ENCODE data around the gene LSM8.
A peak's percentile ranks its signal among the peaks of the same experiment; 100 is the strongest.
"Not testable (repeated sequence)": the region's sequence is repeated elsewhere in the genome, so short reads cannot be mapped to it uniquely, and the experiment has no call there.

Gene LSM8

GRCh38 chr7:118214051-118214832 lies 30.3 kb downstream of the LSM8 start:
- peak; percentile 81 for DNase-seq

GRCh38 chr7:118214833-118215182 lies 30.8 kb downstream of the LSM8 start:
- DNase-seq: no peak

DNA sequence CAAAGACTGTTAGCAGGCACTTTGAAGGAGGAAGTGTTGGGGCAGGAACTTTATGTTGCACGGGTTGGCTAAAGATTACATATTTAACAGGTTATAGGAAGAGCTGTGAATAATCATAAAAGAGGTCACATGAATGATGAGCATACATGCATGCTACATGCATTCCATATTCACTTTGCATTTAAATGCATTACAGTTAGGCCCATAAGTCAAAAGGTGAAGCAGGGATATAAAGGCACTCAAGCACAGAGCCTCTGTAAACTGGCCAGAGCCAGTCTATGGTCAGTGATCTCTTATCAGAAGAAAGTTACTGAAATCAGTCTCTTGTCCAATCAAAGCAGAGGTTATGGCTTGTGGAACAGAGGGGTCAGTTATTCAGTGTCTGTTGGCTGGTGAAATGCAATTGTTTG lies 33.3 kb downstream of the LSM8 start:
- DNase-seq: no peak

DNA sequence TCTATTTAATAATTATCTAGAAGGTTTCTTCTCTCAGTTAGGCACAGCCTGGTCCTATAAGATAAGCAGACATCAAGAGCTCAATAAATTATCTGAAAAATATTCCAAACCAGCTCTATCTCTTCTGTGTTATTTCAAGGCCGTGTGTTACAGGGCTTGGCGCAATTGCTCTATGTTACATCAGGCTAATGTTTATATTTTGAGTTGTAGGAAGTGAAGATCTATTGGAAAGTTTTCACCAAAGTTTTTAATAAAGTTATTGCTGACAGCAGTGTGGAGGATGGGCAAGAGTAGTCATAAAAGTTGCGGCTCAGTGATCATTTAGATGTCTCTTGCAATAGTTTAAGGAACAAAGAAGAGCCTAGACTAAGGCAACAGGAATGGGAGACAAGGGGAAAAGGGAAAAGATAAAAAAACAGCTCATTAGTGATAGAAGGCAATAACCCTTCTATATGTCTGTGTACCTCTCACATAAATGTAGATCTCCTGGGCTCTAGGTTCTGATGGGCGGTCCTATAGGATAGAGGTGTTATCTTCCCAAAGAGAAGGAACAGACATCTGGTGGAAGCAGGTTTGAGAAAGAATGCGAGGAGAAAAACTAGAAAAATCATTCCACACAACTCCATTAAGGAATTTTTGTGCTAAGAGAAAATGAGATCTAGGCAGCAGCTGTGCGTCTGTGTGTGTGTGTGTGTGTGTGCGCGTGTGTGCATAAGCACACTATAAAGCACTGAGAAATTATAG lies 34.6 kb downstream of the LSM8 start:
- DNase-seq: no peak

- no peak for DNase-seq
Measured at GRCh38 chr7:118219157-118219512, 35.2 kb downstream of the LSM8 start.

- DNase-seq: no peak
Measured at GRCh38 chr7:118220583-118220982, 36.6 kb downstream of the LSM8 start.

DNA sequence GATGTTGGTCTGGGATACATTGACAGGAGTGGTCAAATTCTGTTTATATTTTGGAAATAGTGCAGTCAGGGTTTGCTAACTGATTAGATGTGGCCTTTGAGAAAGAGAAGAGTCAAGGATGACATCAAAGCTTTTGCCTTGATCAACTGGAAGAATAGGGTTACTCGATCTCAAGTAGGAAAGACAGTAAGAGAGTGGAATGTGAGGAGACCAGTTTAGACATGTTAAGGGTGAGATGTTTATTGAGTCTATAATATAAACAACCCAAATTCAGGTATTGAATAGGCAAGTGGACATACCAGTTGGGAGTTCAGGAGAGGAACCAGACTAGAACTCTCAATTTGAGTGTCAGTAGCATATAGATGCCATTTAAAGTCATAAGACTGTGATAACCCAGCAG lies 38.6 kb downstream of the LSM8 start:
- DNase-seq: no peak

- DNase-seq: no peak
Measured at GRCh38 chr7:118224521-118224920, 40.6 kb downstream of the LSM8 start, which contains the start of gene ANKRD7. Gene ANKRD7 (plus strand): TSS chr7:118224704. CDS start chr7:118224831, 127 bp downstream.

DNA sequence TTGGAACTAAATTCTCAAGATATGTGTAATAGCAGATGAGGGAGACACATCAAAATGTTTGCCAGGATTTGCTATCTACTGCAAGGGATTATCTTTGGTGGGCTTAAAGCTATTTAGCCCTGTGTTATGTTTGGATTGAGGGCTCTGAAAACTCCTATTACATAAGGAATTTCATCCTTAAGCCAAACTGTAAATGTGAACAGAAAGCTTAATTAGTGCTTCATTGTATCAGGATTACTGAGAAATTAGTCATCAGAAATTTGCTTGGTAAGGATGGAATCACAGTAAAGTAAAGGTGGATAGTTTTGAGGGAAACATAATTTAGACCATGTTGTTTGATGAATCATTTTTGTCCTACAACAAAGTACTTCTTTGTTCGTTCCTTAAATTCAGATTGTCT lies 48.9 kb downstream of the LSM8 start:
- DNase-seq: no peak

GRCh38 chr7:118233799-118234198 lies 49.8 kb downstream of the LSM8 start:
- no peak for DNase-seq

- no peak for DNase-seq
Measured at GRCh38 chr7:118239014-118239413, 55.0 kb downstream of the LSM8 start.

GRCh38 chr7:118240320-118240719 lies 56.4 kb downstream of the LSM8 start:
- DNase-seq: not testable (repeated sequence)

Data from NCI-H1417 treated with DMSO at 0.1 percent for 48 hours (cell line).